ENCODE data around the gene TSPAN5.

DNA sequence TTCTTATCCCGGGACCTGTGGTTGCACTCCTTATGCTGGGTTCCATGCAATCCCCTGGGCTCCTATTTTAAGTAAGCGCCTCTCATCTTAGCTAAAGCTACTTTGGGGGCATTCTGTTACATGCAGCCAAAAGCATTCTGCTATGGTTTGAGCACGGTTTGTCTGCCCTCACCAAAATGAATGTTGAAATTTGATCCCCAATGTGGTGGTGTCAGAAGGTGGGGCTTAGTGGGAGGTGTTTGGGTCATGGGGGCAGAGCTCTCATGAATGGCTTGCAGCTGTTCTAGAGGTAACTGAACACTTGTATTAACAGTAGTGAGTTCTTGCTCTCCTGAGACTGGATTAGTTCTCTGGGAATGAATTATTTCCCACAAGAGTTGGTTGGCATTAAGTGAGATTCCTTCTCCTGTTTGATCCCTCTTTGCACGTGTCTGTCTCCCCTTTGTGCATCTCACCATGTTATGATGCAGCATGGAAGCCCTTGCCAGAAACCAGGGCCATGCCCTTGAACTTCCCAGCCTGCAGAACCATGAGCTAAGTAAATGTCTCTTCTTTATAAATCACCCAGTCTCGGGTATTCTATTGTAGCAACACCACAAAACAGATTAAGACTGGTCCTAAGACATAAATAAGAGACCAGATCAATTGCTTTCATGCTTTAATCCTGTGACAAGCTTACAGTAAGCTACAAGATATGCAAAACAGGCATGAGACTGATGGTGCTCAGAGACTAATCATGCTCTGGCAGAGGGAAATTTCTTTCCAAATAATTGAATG is 141.8 kb downstream of the TSPAN5 start:
- no peak for TF ChIP-seq EZH2 (IDR thresholded peaks at IDR 0.05; ENCODE audit: insufficient read depth, low read length)
- TF ChIP-seq, protein P1, sequence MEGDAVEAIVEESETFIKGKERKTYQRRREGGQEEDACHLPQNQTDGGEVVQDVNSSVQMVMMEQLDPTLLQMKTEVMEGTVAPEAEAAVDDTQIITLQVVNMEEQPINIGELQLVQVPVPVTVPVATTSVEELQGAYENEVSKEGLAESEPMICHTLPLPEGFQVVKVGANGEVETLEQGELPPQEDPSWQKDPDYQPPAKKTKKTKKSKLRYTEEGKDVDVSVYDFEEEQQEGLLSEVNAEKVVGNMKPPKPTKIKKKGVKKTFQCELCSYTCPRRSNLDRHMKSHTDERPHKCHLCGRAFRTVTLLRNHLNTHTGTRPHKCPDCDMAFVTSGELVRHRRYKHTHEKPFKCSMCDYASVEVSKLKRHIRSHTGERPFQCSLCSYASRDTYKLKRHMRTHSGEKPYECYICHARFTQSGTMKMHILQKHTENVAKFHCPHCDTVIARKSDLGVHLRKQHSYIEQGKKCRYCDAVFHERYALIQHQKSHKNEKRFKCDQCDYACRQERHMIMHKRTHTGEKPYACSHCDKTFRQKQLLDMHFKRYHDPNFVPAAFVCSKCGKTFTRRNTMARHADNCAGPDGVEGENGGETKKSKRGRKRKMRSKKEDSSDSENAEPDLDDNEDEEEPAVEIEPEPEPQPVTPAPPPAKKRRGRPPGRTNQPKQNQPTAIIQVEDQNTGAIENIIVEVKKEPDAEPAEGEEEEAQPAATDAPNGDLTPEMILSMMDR (IDR thresholded peaks at IDR 0.05; ENCODE audit: insufficient read depth, low read depth, low read length), result no peak
